ENCODE results near the gene UGT1A9.
"Not testable (repeated sequence)": the region's sequence is repeated elsewhere in the genome, so short reads cannot be mapped to it uniquely, and the experiment has no call there.

The UGT1A9 gene

GRCh38 chr2:233671290-233672161 is at the start of gene UGT1A9:
TSS of gene UGT1A9 (plus strand) at chr2:233671898. CDS start at chr2:233671935, 37 bp downstream.
- TF ChIP-seq CTCF (IDR thresholded peaks at IDR 0.05) = no peak

GRCh38 chr2:233627331-233628025 is 44.2 kb upstream of the UGT1A9 start:
- TF ChIP-seq CTCF (IDR thresholded peaks at IDR 0.05) = no peak

- not testable (repeated sequence) for TF ChIP-seq CTCF (IDR thresholded peaks at IDR 0.05)
Measured at GRCh38 chr2:233636306-233636705, 35.4 kb upstream of the UGT1A9 start, which contains the start of gene UGT1A10. TSS of gene UGT1A10 (plus strand) at chr2:233636448. CDS start at chr2:233636523, 75 bp downstream.

- no peak for TF ChIP-seq CTCF (IDR thresholded peaks at IDR 0.05)
Measured at GRCh38 chr2:233638836-233639235, 32.9 kb upstream of the UGT1A9 start.

GRCh38 chr2:233639860-233640259 is 31.8 kb upstream of the UGT1A9 start:
- no peak for TF ChIP-seq CTCF (IDR thresholded peaks at IDR 0.05)

GRCh38 chr2:233643128-233643527 is 28.6 kb upstream of the UGT1A9 start:
- TF ChIP-seq CTCF (IDR thresholded peaks at IDR 0.05) = no peak

- TF ChIP-seq CTCF (IDR thresholded peaks at IDR 0.05) = no peak
Measured at GRCh38 chr2:233650981-233651380, 20.7 kb upstream of the UGT1A9 start.

All from LNCAP (cell line).